ENCODE results near the gene ATG16L1. TPM values are rescaled to one million over a fixed set of nuclear protein-coding genes. Genes with fewer than 3 reads are reported as not detected.

The ATG16L1 gene
- total and polyA plus RNA-seq, 10 of the 15 experiments (the other 5 are each of a cell fraction or from before 2014, with no cell fraction given), result 5.2 to 26.6 (median 15.6) TPM

DNA sequence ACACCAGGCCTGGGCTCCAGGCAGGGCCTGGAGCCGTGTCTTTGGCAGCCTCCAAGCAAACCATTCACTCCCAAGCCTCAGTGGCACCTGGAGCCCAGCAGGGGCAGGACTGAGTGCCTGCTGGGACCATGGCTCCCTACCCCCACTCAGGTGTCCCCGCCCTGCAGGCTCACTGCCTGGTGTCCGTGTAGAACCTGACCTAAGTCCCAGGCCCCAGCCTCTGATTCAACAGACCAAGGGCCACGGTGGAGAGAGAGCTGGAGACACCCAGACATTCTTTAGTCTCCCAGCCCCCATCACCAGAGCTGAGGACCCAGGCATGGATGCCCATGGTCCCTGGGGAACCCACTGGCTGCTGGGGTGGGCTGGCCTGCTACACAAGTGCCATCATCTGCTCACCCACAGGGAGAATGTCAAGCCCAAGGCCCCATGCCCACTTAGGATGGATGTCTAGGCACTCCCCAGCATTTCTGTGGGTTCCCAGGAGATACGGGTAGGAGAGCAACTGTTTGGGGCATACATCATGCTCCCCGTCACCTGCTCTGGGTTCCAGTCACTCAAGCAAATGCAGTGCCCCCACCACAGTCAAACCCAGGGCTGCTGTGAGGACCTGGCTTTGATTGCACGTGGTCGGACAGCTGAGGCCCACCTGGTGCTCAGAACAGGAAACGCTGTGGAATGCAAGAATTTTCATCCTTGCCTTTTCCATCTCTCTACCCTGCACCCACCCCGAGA, 42.9 kb upstream of the ATG16L1 start:
- Histone ChIP-seq H3K4me1 (ENCODE audit: control insufficient read depth, insufficient read depth, low read length) (no peaks in the 10 kb centered on the region; the same call in 1 of the 2 replicates), H3K36me3 (ENCODE audit: control insufficient read depth in 2 of 2, insufficient read depth in 2 of 2, low read length in 1 of 2) (peaks cover 16 to 24% of the 10 kb centered on the region in 2 experiments), H3K4me3 (no peak overlapping the region), H2AFZ (ENCODE audit: control insufficient read depth, low read depth, low read length) (no peak overlapping the region), H3K9ac (ENCODE audit: control insufficient read depth, insufficient read depth, low read length) (no peak overlapping the region), H3K79me2 (ENCODE audit: control insufficient read depth, insufficient read depth, low read length) (no peaks in the 10 kb centered on the region), H3K27me3 (replicated peaks in 1 of 2; ENCODE audit: control insufficient read depth in 2 of 2, insufficient read depth in 2 of 2, low read length in 1 of 2) (no peaks in the 10 kb centered on the region), H3K27ac (ENCODE audit: control insufficient read depth, insufficient read depth) (no peak overlapping the region), H4K20me1 (ENCODE audit: control insufficient read depth, insufficient read depth) (no peaks in the 10 kb centered on the region), H3K4me2 (ENCODE audit: control insufficient read depth, insufficient read depth) (no peak overlapping the region), H3K9me3 (replicated peaks; ENCODE audit: control insufficient read depth, insufficient read depth, low read length) (no peaks in the 10 kb centered on the region)
- ATAC-seq (peak; percentile 23; the same call in 2 of the 3 replicates), FAIRE-seq (no peak), DNase-seq (ENCODE audit: low read depth, low spot score) (no peak)
- ChIA-PET SMC1A (ENCODE audit: uncharacterized antibody, unreplicated experiment) (no interaction called here), RAD21 (ENCODE audit: unreplicated experiment) (no interaction called here), POLR2A (no interaction called here), CTCF (interaction anchor here (0.7 to 1.8 kb wide), 2 partner anchors 9 to 154 kb away, joined by 3 to 4 read pairs; no protein-coding TSS in a partner anchor)
- in situ Hi-C loops (cut with MboI) (no loop called here), intact Hi-C loops (cut with micrococcal nuclease; ENCODE audit: unreplicated experiment) (no loop called here)
- 0 out of 2 replicates have a peak, but pooled peaks have one; percentile 42 for TF ChIP-seq PML (IDR thresholded peaks at IDR 0.05; ENCODE audit: low read length)
- peak; percentile 59 for TF ChIP-seq POLR2A (IDR thresholded peaks at IDR 0.05; ENCODE audit: low read depth, low read length)
- no peak for TF ChIP-seq HSF1 (IDR thresholded peaks at IDR 0.05; ENCODE audit: low read depth, low read length)
- 0 out of 2 replicates have a peak, but pooled peaks have one; percentile 5 for TF ChIP-seq RUNX3 (IDR thresholded peaks at IDR 0.05; ENCODE audit: low read length)
- no peak for TF ChIP-seq CEBPZ (IDR thresholded peaks at IDR 0.05; ENCODE audit: low read depth, low read length)
- TF ChIP-seq MTA3 (IDR thresholded peaks at IDR 0.05; ENCODE audit: borderline replicate concordance, low read length), result peak; percentile 48; the same call in 1 of the 2 replicates
- no TSS peak for BruUV-seq (replicated peaks)
- 76% methylated on average over 10 of the region's 10 CpGs for WGBS (ENCODE audit: insufficient coverage, insufficient replicate concordance, low lambda C conversion rate, missing lambda C conversion rate)
